T-helper 22 cell (primary cell): ENCODE measurements around the gene SUMO3.

Source experiments
- DNase-seq: peaks from one replicate; pipeline ENCODE4 v3.0.0-alpha.2; 2020; ENCODE audit warnings: low read depth

The SUMO3 gene

GRCh38 chr21:44817914-44818639 is at the start of gene SUMO3:
SUMO3 (minus strand) TSS chr21:44818062; CDS start chr21:44817968, 94 bp downstream.
- peak; percentile 71 for DNase-seq

- no peak for DNase-seq
Observed at GRCh38 chr21:44867464-44867863, 49.6 kb upstream of the SUMO3 start.

- DNase-seq, result no peak
Observed at GRCh38 chr21:44866780-44867179, 48.9 kb upstream of the SUMO3 start.

GRCh38 chr21:44865561-44866280 is 47.9 kb upstream of the SUMO3 start:
- DNase-seq, result no peak

- no peak for DNase-seq
Observed at GRCh38 chr21:44862869-44863685, 45.2 kb upstream of the SUMO3 start.

- DNase-seq, result no peak
Observed at GRCh38 chr21:44858791-44859190, 40.9 kb upstream of the SUMO3 start.

- DNase-seq, result no peak
Observed at GRCh38 chr21:44858291-44858690, 40.4 kb upstream of the SUMO3 start.

- DNase-seq, result no peak
Observed at GRCh38 chr21:44857127-44857892, 39.4 kb upstream of the SUMO3 start.

GRCh38 chr21:44856131-44856530 is 38.3 kb upstream of the SUMO3 start:
- no peak for DNase-seq

- DNase-seq, result no peak
Observed at GRCh38 chr21:44855572-44855971, 37.7 kb upstream of the SUMO3 start.

- DNase-seq, result no peak
Observed at GRCh38 chr21:44854664-44855446, 37.0 kb upstream of the SUMO3 start.

GRCh38 chr21:44854391-44854663 is 36.5 kb upstream of the SUMO3 start:
- no peak for DNase-seq

GRCh38 chr21:44853601-44854390 is 35.9 kb upstream of the SUMO3 start:
- DNase-seq, result no peak

GRCh38 chr21:44850905-44851657 is 33.2 kb upstream of the SUMO3 start:
- no peak for DNase-seq

GRCh38 chr21:44850208-44850800 is 32.4 kb upstream of the SUMO3 start:
- DNase-seq, result no peak

- no peak for DNase-seq
Observed at GRCh38 chr21:44849616-44850130, 31.8 kb upstream of the SUMO3 start.

GRCh38 chr21:44848821-44849521 is 31.1 kb upstream of the SUMO3 start:
- DNase-seq, result no peak

- no peak for DNase-seq
Observed at GRCh38 chr21:44847261-44848056, 29.6 kb upstream of the SUMO3 start.
